ENCODE measurements around the gene C3orf80. TPM values are rescaled to one million over a fixed set of nuclear protein-coding genes. Genes with fewer than 3 reads are reported as not detected.

The C3orf80 gene
- total RNA-seq, 1 experiment from 2014 or later: not detected

DNA sequence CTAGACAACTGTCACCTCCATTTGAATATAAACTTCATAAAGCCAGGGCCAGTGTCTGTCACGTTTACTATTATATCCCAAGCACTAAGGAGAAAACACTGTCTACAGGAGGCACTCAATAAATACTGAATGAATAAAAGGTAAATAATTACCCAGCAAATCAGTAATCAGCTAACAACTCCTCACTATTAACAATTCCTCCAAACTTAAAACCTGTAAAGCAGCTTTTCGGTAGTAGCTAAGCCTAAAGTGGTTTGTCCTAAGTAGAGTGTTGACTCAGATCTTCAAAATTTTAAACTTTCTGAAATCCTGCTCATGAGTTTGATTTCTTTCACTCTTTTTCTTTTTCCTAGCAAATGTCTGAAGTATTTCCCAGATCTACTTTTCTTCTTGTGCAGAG is 39.9 kb downstream of the C3orf80 start:
- in situ Hi-C loops (cut with HindIII; ENCODE audit: low sequenced_read_pairs): no loop called here
- DNase-seq (ENCODE audit: low spot score): no peak

Other genes with a start within 250 kb of the C3orf80 start
- gene IL12A, start 236.6 kb upstream of the C3orf80 start, total RNA-seq (2014; rRNA removed; shearing (Covaris generic)): 0.49 and 1.4 TPM in 2 replicates
- 24.8 and 53.4 TPM in 2 replicates for gene IFT80, start 173.8 kb downstream of the C3orf80 start, total RNA-seq (2014; rRNA removed; shearing (Covaris generic))
- gene SMC4, start 174.2 kb downstream of the C3orf80 start, total RNA-seq (2014; rRNA removed; shearing (Covaris generic)): 112 and 168 TPM in 2 replicates
- gene TRIM59, start 224.4 kb downstream of the C3orf80 start, total RNA-seq (2014; rRNA removed; shearing (Covaris generic)): 0.06 TPM in 1 of 2 replicates, not detected in the other

All from G401 (cell line).